Measurements from ENCODE around the gene DLG2.

Gene DLG2

DNA sequence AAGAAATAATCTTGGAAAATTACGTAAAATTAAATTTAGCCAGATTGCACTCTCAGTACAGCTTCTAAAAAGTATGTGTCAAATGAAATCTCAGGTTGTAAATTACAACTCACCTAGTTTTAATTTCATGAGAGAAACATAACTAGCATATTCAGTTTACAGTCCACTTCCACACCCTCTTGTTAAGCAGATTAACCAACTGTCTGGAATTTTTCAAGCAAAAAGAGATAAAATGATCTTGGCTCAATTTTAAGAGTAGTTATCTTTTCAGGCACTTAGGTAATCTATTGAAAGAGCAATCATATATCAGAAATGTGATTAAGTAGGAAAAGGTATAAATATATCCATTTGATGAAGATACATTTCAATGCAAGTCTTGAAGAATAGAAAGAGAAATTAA lies 1412.6 kb downstream of the DLG2 start:
- TF ChIP-seq SIN3A (IDR thresholded peaks at IDR 0.05; ENCODE audit: borderline replicate concordance, insufficient read depth, low read length) (no peak), TAF1 (IDR thresholded peaks at IDR 0.05; ENCODE audit: borderline replicate concordance, insufficient read depth, low read length) (no peak), POLR2AphosphoS5 (IDR thresholded peaks at IDR 0.05; ENCODE audit: low read depth, low read length) (no peak)
- TF ChIP-seq, protein P1, sequence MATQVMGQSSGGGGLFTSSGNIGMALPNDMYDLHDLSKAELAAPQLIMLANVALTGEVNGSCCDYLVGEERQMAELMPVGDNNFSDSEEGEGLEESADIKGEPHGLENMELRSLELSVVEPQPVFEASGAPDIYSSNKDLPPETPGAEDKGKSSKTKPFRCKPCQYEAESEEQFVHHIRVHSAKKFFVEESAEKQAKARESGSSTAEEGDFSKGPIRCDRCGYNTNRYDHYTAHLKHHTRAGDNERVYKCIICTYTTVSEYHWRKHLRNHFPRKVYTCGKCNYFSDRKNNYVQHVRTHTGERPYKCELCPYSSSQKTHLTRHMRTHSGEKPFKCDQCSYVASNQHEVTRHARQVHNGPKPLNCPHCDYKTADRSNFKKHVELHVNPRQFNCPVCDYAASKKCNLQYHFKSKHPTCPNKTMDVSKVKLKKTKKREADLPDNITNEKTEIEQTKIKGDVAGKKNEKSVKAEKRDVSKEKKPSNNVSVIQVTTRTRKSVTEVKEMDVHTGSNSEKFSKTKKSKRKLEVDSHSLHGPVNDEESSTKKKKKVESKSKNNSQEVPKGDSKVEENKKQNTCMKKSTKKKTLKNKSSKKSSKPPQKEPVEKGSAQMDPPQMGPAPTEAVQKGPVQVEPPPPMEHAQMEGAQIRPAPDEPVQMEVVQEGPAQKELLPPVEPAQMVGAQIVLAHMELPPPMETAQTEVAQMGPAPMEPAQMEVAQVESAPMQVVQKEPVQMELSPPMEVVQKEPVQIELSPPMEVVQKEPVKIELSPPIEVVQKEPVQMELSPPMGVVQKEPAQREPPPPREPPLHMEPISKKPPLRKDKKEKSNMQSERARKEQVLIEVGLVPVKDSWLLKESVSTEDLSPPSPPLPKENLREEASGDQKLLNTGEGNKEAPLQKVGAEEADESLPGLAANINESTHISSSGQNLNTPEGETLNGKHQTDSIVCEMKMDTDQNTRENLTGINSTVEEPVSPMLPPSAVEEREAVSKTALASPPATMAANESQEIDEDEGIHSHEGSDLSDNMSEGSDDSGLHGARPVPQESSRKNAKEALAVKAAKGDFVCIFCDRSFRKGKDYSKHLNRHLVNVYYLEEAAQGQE (IDR thresholded peaks at IDR 0.05; ENCODE audit: insufficient read depth in 1 of 2, low read depth in 2 of 2, low read length in 2 of 2), result no peak

DNA sequence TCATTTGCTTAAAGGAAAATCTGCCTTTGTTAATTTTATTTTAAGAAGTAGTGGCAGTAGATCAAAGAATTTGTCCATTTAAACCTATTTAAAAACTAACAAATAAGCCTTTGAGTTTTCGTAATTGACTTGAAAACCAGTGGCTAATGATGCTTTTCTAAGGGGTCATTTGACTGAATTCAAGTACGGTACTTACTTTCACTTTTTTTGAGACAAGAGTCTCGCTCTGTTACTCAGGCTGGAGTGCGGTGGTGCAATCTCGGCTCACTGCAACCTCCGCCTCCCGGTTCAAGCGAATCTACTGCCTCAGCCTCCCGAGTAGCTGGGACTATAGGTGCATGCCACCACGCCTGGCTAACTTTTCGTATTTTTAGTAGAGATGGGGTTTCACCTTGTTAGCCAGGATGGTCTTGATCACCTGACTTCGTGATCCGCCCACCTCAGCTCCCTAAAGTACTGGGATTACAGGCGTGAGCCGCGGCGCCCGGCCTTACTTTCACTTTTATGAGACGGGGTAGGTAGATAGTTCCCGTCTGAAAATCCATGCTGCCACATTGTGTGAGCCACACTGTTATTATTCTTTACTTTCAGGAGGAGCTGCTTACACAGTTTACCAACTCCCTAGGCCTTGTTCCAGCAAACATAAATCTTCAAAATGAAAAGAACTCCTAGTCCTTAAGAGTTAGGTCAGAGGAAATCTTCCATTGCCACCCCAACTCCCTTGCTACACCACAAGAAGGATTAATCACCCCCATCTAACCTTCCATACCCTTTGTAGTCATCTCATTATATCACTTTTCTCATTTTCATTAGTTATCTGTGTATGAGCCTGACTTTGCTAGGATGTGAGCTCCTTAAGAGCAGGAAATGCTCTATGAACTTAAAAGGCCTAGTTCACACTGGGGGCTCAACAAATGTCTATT lies 1414.4 kb downstream of the DLG2 start:
- TF ChIP-seq SIN3A (IDR thresholded peaks at IDR 0.05; ENCODE audit: borderline replicate concordance, insufficient read depth, low read length) (no peak), FOXP2 (optimal IDR thresholded peaks at IDR 0.05; ENCODE audit: borderline replicate concordance, extremely low read depth, extremely low read length, insufficient read depth) (no peak)

DNA sequence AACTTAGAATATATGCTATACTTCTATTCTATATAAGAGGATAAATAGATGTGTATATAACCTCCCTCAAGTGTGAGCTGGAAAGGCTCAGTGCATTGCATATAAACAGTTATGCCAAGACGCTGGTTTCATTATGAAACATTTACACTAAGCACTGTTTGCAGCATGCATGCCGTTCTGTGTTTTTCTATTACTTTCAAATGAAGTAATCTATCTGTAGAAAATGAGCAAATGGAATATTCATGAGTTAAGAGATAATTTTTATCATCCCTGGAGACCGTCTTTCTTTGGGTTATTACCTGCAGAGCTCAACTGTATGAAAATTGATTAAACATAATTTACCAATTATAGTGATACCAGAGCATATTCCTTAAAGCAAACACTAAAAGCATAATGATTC lies 1415.2 kb downstream of the DLG2 start:
- TF ChIP-seq POLR2AphosphoS5 (IDR thresholded peaks at IDR 0.05; ENCODE audit: low read depth, low read length), result no peak
- no peak for TF ChIP-seq SIN3A (IDR thresholded peaks at IDR 0.05; ENCODE audit: borderline replicate concordance, insufficient read depth, low read length)
- no peak for TF ChIP-seq FOXP2 (optimal IDR thresholded peaks at IDR 0.05; ENCODE audit: borderline replicate concordance, extremely low read depth, extremely low read length, insufficient read depth)
- TF ChIP-seq, protein P1 (IDR thresholded peaks at IDR 0.05; ENCODE audit: insufficient read depth in 1 of 2, low read depth in 2 of 2, low read length in 2 of 2), result no peak
- TF ChIP-seq TAF1 (IDR thresholded peaks at IDR 0.05; ENCODE audit: borderline replicate concordance, insufficient read depth, low read length), result no peak

DNA sequence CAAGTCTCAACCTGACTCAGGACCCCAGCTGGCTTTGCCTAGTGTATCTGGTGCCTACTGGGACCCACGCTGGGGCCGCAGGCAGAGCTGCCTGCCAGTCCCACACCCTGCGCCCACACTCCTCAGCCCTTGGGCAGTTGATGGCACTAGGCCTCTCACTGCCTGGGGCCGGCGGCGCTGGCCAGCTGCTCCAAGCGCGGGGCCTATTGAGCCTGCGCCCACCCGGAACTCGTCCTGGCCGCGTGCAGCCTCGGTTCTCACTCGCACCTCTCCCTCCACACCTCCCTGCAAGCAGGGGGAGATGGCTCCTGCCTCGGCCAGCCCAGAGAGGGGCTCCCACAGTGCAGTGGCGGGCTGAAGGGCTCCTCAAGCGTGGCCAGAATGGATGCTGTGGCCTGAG lies 1432.4 kb downstream of the DLG2 start:
- TF ChIP-seq POLR2AphosphoS5 (IDR thresholded peaks at IDR 0.05; ENCODE audit: low read depth, low read length), result no peak
- TF ChIP-seq, protein P1 (IDR thresholded peaks at IDR 0.05; ENCODE audit: insufficient read depth in 1 of 2, low read depth in 2 of 2, low read length in 2 of 2), result no peak
- no peak for TF ChIP-seq TAF1 (IDR thresholded peaks at IDR 0.05; ENCODE audit: borderline replicate concordance, insufficient read depth, low read length)
- no peak for TF ChIP-seq FOXP2 (optimal IDR thresholded peaks at IDR 0.05; ENCODE audit: borderline replicate concordance, extremely low read depth, extremely low read length, insufficient read depth)
- no peak for TF ChIP-seq SIN3A (IDR thresholded peaks at IDR 0.05; ENCODE audit: borderline replicate concordance, insufficient read depth, low read length)

DNA sequence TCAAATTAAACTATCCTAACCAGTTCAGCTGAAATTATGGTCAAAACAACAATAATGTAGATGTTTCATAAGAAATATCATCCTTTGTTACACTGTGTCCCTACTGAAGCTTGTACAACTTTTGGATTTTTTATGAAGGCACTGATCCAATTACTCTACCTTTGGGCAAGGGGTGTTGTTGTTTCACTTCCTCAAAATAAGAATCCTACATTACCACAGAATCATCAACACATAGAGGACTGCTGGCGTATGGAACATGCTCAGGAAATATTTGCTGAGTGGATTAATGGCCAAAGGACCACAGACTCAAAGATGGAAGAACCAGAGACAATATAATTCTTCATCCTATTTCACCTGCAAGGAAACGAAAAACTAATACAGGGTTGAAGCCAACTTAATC lies 1433.4 kb downstream of the DLG2 start:
- TF ChIP-seq, protein P1 (IDR thresholded peaks at IDR 0.05; ENCODE audit: insufficient read depth in 1 of 2, low read depth in 2 of 2, low read length in 2 of 2), result no peak
- no peak for TF ChIP-seq SIN3A (IDR thresholded peaks at IDR 0.05; ENCODE audit: borderline replicate concordance, insufficient read depth, low read length)
- no peak for TF ChIP-seq FOXP2 (optimal IDR thresholded peaks at IDR 0.05; ENCODE audit: borderline replicate concordance, extremely low read depth, extremely low read length, insufficient read depth)
- no peak for TF ChIP-seq TAF1 (IDR thresholded peaks at IDR 0.05; ENCODE audit: borderline replicate concordance, insufficient read depth, low read length)
- TF ChIP-seq POLR2AphosphoS5 (IDR thresholded peaks at IDR 0.05; ENCODE audit: low read depth, low read length), result no peak
